Skeletal muscle tissue (tissue), 4 donors: Measurements from ENCODE around the gene FALEC. TPM values are rescaled to one million over a fixed set of nuclear protein-coding genes. Genes with fewer than 3 reads are reported as not detected.
A peak's percentile ranks its signal among the peaks of the same experiment; 100 is the strongest.
"Not testable (repeated sequence)": the region's sequence is repeated elsewhere in the genome, so short reads cannot be mapped to it uniquely, and the experiment has no call there.

Source experiments
- H3K27ac ChIP-seq: one replicate; pipeline ENCODE4 v1.7.0; 2013; ENCODE audit warnings: mild to moderate bottlenecking, low read depth, low read length, inconsistent platforms
- H3K27me3 ChIP-seq, 3 donors: one replicate each; pipeline ENCODE4 v1.7.0; 2013; ENCODE audit warnings: low read length in 3 of 3; ENCODE audit not compliant: control insufficient read depth in 3 of 3, insufficient read depth in 3 of 3
- H3K36me3 ChIP-seq, 3 donors: one replicate each; pipeline ENCODE4 v1.7.0; 2013; ENCODE audit warnings: low read length in 3 of 3; ENCODE audit not compliant: control insufficient read depth in 3 of 3, insufficient read depth in 3 of 3
- H3K4me1 ChIP-seq, 3 donors: one replicate each; pipeline ENCODE4 v1.7.0; 2013; ENCODE audit warnings: low read length in 3 of 3, mild to moderate bottlenecking in 3 of 3; ENCODE audit not compliant: control insufficient read depth in 3 of 3, insufficient read depth in 3 of 3
- H3K4me3 ChIP-seq, 3 donors: one replicate each; pipeline ENCODE4 v1.7.0; 2013; ENCODE audit warnings: low read length in 3 of 3
- H3K9ac ChIP-seq, 3 donors: one replicate each; pipeline ENCODE4 v1.7.0; 2013; ENCODE audit warnings: low read length in 3 of 3, mild to moderate bottlenecking in 3 of 3, moderate library complexity in 2 of 3, low read depth in 1 of 3
- H3K9me3 ChIP-seq, 3 donors: one replicate each; pipeline ENCODE4 v1.7.0; 2013; ENCODE audit warnings: low read length in 3 of 3; ENCODE audit not compliant: control insufficient read depth in 3 of 3
- total RNA-seq: library from RNA; depleted of rRNA; stranded (reverse); fragments of >200 nt; gene quantifications from one replicate; pipeline ENCODE4 v1.2.3, GENCODE V29; 2014
- donor health status: Osteomylitis.

The FALEC gene
- total RNA-seq, 1 donor from 2014 or later: not detected

DNA sequence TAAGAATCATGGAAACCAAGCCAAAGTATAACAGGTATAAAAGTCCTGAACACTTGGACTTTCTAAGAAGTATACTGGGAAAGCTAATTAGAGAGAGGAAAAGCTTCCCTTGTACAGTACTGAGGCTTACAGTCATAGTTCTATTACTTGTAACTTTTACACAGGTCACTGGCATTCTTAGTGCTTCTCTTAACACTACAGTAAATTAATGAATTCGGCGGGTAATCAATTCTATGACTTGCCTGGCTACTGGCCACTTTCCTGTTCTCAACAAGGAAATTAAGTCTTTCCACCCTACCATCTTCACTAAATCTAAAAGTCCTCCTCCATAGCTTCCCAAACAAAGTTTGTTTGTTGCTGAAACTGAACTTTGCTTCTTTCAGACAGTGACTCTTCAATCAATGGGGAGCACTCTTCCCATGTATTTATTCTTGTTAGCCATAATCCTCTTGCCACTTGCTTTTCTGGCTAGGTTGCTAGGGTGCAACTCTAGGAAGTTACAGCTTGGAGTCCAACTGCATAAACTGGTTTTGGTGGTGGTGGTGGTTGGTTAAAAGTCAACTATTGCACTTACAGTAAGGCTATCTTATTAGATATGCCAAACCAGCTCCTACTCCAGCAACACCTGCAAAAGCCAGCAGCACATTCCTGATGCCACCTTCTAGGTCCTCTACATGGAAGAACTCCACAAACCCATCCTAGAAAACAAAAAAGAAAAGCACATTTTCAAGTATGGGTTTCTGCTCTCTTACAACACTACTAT, 61.4 kb downstream of the FALEC start:
- Histone ChIP-seq H3K4me1 (peaks cover 26 to 49% (median 28%) of the 10 kb centered on the region in 3 donors), H3K27me3 (no peaks in the 10 kb centered on the region), H3K9me3 (no peaks in the 10 kb centered on the region), H3K9ac (peak overlapping the region; percentile 97 to 100 (median 100)), H3K4me3 (peak overlapping the region; percentile 93 to 97 (median 96)), H3K36me3 (peaks cover 15 to 55% (median 50%) of the 10 kb centered on the region in 3 donors), H3K27ac (peak overlapping the region; percentile 100)

DNA sequence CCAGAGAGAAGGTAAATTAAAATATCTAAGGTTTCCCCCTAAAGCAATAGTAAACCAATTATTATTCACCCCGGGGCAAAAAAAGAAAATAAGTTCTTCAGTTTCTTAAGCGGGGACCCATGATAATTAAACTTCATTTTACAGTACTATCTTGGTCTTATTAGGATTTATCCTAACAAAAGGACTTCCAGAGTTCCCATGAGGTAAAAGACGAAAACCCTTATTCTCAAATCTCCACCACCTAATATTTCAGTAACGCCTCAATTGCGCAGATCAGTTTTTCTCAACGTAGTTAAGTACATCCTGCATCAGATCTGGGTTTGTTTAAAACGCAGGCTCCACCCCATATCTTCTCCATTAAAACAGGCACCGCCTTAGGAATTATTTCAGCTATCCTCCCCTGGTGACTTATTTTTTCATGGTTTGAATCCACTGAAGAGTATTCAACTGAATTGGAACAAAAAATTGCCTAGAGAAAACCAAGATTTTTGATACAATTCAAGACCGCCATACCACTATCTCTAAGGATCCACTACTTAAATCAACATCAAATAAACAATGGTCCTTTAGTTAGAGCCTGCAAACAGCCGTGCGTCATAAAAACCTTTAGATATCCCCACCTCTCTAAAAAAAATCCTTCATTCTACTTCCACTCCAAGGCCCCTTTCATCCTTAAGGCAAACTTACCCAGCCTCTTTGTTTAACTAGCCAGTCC, 62.2 kb downstream of the FALEC start:
- Histone ChIP-seq H3K4me3 (peak overlapping the region; percentile 93 to 97 (median 96)), H3K36me3 (peaks cover 15 to 55% (median 50%) of the 10 kb centered on the region in 3 donors), H3K27me3 (no peaks in the 10 kb centered on the region), H3K9me3 (no peaks in the 10 kb centered on the region), H3K9ac (peak overlapping the region; percentile 97 to 100 (median 100)), H3K27ac (peak overlapping the region; percentile 100), H3K4me1 (peaks cover 25 to 46% (median 26%) of the 10 kb centered on the region in 3 donors)

DNA sequence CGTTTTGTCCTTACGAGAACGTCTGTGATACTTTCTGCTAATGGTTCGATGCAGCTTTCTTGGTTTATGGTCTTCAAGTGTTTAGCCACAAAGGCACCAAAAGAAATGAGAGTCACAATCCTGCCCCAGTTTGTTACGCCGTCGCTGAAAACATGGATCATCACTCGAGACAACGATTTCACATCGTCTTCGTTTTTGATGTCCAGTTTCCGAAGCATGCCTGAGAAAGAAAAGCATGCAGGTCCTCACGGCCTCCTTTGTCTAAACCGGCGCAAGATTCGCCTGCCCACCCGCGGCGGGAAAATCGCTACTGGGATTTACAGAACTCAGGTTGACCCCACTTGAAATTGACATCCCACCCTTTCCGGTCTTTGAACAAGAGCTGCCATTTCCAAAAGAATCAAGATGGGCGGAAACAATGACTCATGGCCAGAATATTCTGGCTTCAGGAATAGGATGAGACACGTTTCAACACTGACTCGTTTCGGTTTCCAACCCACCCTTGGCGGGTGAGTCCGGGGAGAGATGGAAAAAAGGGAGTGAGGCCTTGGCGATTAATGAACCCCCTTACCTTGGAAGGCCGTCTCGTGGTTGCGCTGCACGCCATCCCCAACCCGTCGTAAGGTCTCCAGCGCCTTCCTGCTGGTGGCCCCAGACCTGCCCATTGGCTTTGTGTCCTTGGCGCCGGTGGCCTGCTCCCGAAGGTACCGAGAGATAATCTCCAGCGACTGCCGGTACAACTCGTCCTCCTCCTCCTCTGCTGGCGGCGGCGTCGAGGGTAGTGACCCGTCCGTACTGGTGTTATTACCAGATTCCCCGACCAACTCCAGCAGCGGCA, 62.9 kb downstream of the FALEC start:
- Histone ChIP-seq H3K4me3 (peak overlapping the region; percentile 93 to 97 (median 96)), H3K36me3 (peaks cover 15 to 48% (median 43%) of the 10 kb centered on the region in 3 donors), H3K4me1 (peaks cover 19 to 38% (median 19%) of the 10 kb centered on the region in 3 donors), H3K9ac (peak overlapping the region; percentile 97 to 100 (median 100)), H3K9me3 (no peaks in the 10 kb centered on the region), H3K27ac (peak overlapping the region; percentile 100), H3K27me3 (no peaks in the 10 kb centered on the region)

GRCh38 chr1:150579110-150579944, 63.8 kb downstream of the FALEC start, which contains the start of gene MCL1:
Gene MCL1 (minus strand): TSS chr1:150579610. CDS start chr1:150579530, 80 bp downstream.
- H3K4me1 ChIP-seq: peaks cover 15 to 32% (median 15%) of the 10 kb centered on the region in 3 donors
- H3K9ac ChIP-seq: peak within 1 kb of the TSS; percentile 97 to 100 (median 100)
- H3K36me3 ChIP-seq: peaks cover 15 to 42% (median 38%) of the 10 kb centered on the region in 3 donors
- H3K9me3 ChIP-seq: no peaks in the 10 kb centered on the region
- peak within 1 kb of the TSS; percentile 93 to 97 (median 96) for H3K4me3 ChIP-seq
- H3K27ac ChIP-seq: peak within 1 kb of the TSS; percentile 100
- H3K27me3 ChIP-seq: no peaks in the 10 kb centered on the region

DNA sequence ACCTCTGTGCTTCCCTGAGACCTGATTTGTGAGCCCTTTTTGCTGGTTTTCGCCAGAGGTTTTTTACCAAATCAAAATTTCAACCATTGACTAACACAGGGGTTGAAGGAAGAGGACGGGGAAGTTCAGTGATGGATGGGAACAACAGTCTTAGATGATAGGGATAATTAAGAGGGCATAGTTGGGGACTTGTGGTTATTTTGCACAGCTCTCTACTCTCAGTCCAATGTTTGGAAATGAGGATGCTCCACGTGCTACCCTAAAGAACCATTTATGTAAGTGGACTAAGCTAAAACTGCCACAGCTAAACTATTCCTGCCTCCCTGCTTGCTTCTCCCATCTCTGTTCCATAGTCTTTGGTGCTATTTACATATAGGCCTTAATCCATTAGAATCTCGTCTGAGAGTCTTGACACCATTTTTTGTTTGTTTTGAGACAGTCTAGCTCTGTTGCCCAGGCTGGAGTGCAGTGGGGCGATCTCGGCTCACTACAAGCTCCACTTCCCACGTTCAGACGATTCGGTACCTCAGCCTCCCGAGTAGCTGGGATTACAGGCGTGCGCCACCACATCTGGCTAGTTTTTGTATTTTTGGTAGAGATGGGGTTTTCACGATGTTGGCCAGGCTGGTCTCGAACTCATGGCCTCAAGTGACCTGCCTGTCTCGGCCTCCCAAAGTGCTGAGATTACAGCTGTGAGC, 64.5 kb downstream of the FALEC start:
- no peaks in the 10 kb centered on the region for H3K27me3 ChIP-seq
- peak overlapping the region; percentile 100 for H3K27ac ChIP-seq
- peak overlapping the region; percentile 82 to 100 (median 94) for H3K9ac ChIP-seq

DNA sequence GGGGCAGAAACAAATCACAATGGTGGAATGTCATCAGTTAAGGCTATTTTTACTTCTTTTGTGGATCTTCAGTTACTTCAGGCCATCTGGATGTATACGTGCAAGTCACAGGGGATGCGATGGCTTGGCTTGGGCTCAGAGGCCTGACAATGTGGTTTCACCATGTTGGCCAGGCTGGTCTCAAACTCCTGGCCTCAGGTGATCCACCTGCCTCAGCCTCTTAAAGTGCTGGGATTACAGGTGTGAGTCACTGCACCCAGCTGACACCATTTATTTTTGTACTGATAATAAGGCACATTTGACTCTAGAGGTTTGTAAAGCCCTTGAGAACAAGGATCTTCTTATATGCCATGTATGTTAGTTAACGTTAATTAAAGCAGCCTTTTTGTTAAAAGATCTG, 65.4 kb downstream of the FALEC start:
- Histone ChIP-seq H3K9ac (peak overlapping the region in 1 of 3 donors; percentile 18), H3K4me1 (peaks cover 6 to 16% (median 8%) of the 10 kb centered on the region in 3 donors), H3K36me3 (peaks cover 16 to 27% (median 25%) of the 10 kb centered on the region in 3 donors)
- H3K27ac ChIP-seq, H3K27me3 ChIP-seq, H3K9me3 ChIP-seq, H3K4me3 ChIP-seq: not testable (repeated sequence)

More for the DNA sequence above, 64.5 kb downstream of the FALEC start:
- Histone ChIP-seq H3K4me1 (peaks cover 8 to 24% (median 9%) of the 10 kb centered on the region in 3 donors), H3K36me3 (peaks cover 15 to 35% (median 33%) of the 10 kb centered on the region in 3 donors), H3K4me3 (peak overlapping the region; percentile 63 to 88 (median 79)), H3K9me3 (no peaks in the 10 kb centered on the region)

- Histone ChIP-seq H3K36me3 (peaks cover 16 to 23% (median 20%) of the 10 kb centered on the region in 3 donors), H3K9ac (peak overlapping the region in 1 of 3 donors; percentile 18), H3K4me1 (peaks cover 6 to 13% (median 8%) of the 10 kb centered on the region in 3 donors)
- H3K4me3 ChIP-seq, H3K27me3 ChIP-seq, H3K9me3 ChIP-seq, H3K27ac ChIP-seq: not testable (repeated sequence)
These were observed 65.9 kb downstream of the FALEC start for GRCh38 chr1:150581437-150581836.

DNA sequence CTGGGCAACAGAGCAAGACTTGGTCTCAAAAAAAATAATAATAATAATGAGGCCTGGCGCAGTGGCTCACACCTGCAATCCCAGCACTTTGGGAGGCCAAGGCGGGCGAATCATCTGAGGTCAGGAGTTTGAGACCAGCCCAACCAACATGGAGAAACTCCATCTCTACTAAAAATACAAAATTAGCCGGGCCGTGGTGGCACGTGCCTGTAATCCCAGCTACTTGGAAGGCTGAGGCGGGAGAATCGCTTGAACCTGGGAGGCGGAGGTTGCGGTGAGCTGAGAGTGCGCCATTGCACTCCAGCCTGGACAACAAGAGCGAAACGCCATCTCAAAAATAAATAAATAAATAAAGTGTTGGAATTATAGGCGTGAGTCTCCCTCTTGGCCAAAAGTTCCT, 66.4 kb downstream of the FALEC start:
- not testable (repeated sequence) for H3K27ac ChIP-seq, H3K9me3 ChIP-seq, H3K4me3 ChIP-seq, H3K4me1 ChIP-seq, H3K9ac ChIP-seq, H3K27me3 ChIP-seq
- H3K36me3 ChIP-seq: peaks cover 13 to 17% (median 15%) of the 10 kb centered on the region in 3 donors
